ENCODE results near the gene SLFN12. TPM values are rescaled to one million over a fixed set of nuclear protein-coding genes. Genes with fewer than 3 reads are reported as not detected.
A peak's percentile ranks its signal among the peaks of the same experiment; 100 is the strongest.
"Not testable (repeated sequence)": the region's sequence is repeated elsewhere in the genome, so short reads cannot be mapped to it uniquely, and the experiment has no call there.

The SLFN12 gene
- polyA plus RNA-seq, 4 donors: 14.2 to 22.8 (median 19.0) TPM

DNA sequence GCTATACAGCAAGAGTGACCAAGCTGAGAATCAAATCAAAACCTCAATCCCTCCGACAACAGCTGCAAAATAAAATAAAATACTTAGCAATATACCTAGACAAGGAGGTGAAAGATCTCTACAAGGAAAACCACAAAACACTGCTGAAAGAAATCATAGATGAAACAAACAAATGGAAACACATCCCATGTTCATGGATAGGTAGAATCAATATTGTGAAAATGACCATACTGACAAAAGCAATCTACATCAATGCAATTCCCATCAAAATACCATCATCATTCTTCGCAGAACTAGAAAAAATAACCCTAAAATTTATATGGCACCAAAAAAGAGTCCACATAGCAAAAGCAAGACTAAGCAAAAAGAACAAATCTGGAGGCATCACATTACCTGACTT, 17.6 kb downstream of the SLFN12 start:
- DNase-seq (ENCODE audit: low read depth in 4 of 4, low spot score in 3 of 4): not testable (repeated sequence)

DNA sequence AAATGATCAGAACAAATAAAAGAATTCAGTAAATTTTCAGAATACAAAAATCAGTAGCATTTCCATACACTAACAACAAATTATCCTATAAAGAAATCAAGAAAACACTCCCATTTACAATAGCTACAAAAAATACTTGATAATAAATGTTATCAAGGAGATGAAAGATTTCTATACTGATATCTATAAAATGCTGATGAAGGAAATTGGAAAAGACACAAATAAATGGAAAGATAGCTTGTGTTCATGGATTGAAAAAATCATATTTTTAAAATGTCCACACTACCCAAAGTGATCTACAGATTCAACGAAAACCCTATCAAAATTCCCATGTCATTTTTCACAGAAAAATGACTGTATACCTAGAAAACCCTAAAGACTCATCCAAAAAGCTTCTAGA, 18.1 kb downstream of the SLFN12 start:
- DNase-seq (ENCODE audit: low read depth in 4 of 4, low spot score in 3 of 4): no peak

DNA sequence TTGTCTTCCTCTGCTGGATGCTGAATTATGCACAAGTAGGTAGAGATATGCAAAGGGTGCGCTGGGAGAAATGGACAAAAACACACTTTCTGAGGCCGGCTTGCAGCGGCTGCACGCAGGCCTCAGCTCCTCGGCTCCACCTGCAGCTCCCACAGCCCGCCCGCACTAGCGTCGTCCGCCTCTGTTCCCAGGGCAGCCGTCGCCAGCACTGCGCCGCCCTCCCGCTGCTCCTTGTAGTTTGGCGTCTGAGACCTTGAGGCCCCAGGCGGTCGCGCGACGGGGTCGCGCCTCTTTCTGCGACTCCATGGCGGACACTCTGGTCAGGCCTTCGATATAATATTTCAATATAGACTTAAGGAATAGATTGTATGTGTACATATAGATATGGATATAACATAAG, 24.8 kb downstream of the SLFN12 start:
- DNase-seq (ENCODE audit: low read depth in 4 of 4, low spot score in 3 of 4): no peak

DNA sequence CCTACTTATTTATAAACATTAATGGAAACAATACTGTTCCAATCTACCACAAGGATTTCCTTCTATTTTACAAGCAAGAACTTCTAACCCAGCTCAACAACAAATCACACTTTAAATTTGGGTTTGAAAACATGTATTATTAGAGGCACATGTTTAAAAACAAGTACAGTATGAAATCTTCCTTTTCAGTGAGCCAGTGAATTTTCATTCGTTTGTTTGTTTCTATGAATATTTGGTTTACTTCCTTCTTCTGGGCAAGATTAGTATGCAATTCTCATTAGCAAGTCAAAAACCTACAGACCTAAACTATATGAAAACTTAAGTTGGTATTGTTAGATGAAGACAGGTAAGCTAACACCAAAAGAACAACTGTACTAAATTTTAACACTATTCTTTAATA, 25.7 kb downstream of the SLFN12 start:
- no peak for DNase-seq (ENCODE audit: low read depth in 4 of 4, low spot score in 3 of 4)

DNA sequence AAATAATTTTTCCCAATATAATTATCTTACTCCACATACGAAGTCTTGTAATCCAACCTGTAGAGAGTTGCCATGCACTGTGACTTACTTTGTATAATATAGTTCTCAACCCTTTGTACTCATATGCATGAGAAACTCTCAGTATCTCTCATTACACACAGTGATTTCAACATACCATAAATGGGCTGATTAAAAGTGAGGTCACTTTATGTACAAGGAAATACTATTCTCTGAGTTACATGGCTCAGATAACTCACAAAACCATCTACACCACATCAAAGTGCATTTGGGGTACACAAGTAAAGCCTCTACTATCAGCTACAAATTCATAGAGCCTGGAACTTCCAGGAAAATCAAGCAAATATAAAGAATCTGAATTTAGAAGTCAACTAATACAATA, 27.9 kb downstream of the SLFN12 start:
- no peak for DNase-seq (ENCODE audit: low read depth in 4 of 4, low spot score in 3 of 4)

DNA sequence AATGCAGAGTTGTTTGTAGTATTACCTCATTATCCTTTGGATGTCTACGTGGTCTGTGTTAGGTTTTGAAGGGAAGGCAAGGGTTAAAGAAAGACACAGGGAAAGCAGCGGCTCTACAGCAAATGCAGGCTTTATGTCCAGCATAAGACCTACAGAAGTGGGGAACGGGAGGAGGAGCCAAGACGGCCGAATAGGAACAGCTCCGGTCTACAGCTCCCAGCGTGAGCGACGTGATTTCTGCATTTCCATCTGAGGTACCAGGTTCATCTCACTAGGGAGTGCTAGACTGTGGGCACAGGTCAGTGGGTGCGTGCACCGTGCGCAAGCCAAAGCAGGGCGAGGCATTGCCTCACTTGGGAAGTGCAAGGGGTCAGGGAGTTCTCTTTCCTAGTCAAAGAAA, 38.5 kb downstream of the SLFN12 start:
- not testable (repeated sequence) for DNase-seq (ENCODE audit: low read depth in 4 of 4, low spot score in 3 of 4)

DNA sequence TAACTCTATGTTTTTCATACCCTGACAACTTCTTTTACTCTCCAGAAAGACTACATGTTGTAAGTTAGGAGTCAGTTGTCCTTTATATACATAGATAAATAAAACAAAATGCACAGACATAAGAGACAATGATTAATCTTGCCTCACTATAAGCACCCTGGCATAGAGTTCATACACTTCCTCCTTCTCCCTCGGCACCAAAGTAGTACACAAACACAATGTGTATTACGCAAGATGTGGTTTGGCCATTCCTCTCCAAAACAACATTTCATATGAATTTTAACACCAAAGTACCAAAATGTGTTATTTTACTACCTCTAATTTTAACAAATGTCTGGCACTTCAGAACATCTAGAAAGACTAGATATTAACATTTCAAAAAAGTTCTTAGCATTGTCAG, 41.6 kb downstream of the SLFN12 start:
- no peak for DNase-seq (ENCODE audit: low read depth in 4 of 4, low spot score in 3 of 4)

DNA sequence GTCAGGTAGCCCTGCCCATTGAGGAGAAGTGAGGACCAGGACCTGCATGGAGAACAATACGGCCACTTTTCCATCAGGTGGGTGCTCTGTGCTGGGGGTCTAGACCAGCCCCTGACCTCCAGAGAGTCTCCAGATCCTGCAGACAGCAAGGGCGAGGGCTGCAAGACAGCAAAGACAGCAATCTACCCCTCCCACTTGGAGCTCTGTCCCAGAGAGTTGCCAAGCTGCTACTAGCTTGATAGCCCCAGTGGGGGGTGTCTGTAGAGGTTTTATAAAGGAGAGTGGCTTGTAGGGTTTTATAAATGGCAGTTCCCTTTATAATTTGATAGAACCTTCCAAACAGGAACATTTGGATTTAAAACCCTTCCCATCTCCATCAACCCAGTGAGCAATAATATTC, 42.1 kb downstream of the SLFN12 start:
- DNase-seq (ENCODE audit: low read depth in 4 of 4, low spot score in 3 of 4): no peak

DNA sequence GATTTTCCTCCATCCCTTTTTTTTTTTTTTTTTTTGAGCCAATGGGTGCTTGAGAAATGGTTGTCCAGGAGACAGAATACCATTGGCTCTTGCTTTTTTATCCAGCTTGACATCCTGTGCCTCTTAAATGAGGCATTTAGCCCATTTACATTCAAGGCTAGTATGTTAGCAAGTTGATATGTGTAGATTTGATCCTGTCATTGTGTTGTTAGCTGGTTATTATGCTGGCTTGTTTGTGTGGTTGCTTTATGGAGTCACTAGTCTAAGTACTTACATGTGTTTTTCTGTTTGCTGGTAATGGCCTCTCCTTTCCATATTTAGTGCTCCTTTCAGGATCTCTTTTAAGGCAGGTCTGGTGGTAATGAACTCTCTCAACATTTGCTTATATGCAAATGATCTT, 44.8 kb downstream of the SLFN12 start:
- DNase-seq (ENCODE audit: low read depth in 4 of 4, low spot score in 3 of 4): no peak

DNA sequence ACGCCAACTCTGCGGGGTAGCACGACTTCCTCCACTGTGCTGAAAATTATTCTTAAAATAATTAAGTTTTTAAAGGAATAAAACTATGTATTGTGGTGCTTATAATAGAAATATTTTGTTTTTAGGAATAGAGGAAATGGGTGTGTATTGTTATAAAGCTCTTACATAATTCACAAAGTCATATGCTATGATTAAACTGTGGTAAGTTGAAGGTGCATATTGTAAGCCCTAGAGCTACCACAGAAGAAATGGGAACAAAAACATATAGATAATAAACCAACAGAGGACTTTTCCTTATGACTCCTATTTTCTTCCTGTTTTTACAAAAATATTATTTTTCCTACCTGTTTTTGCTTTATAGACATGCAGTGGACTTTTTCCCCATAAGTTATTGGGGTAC, 54.6 kb downstream of the SLFN12 start:
- DNase-seq (ENCODE audit: low read depth in 4 of 4, low spot score in 3 of 4): no peak

DNA sequence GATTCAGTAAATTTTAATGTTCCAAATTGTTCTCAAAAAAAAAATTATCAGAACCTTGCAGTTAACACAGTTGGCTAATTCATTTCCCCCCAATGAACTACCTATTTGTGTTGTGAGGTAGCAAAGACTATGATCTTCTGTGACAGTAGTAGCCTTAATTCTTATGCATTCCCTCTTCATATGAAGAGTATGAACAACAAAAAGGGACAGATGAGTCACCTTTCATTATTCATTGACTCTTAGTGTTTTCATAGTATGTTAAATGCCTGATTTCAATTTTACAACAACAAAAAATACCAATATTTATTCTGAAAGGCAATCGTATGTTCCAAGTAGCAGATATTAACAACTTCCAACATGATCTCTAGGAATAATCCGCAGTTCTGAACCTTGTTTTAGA, 55.2 kb downstream of the SLFN12 start:
- no peak for DNase-seq (ENCODE audit: low read depth in 4 of 4, low spot score in 3 of 4)

DNA sequence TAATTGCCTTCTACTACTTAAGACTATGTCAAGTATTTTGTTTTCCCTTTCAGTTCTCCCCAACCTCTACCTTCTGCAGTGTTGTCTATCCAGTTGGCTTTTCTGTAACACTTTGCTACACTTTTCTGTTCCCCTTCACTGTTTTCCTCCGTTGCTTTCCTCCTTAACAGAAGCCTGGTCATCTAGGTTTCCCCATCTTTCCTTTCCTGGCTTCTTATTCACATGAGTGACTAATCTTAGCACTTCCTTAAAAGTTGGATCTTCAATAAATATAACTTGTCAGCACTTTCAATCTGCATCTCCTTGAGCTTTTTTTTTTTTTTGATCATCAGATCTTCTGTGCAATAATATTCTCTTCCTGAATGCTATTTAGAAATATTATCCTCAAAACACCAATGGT, 56.1 kb downstream of the SLFN12 start:
- no peak for DNase-seq (ENCODE audit: low read depth in 4 of 4, low spot score in 3 of 4)

DNA sequence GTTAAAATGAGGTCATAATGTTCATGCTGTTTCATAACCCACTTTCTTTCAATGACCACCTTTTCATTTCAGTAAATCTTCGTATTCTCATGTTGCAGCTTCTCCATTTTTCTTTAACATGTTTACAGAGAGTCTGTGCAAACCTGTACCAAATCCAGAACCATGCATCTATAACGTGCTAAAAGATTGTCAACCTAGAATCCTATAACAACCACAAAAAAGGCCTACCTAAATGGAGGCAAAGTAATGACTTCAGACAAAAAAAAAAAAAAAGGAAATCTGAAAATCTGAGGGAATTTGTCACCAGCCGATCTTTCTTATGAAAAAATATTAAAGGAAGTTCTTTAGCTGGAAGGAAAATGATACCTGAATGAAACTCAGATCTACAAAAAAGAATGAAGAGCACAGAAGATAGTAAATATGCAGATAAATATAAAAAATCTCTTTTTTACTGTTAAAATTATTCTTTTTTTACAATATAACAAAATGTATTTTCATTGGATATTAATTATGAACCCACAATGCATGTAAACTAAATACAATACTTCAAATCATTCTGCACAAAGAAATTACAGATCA, 57.4 kb downstream of the SLFN12 start:
- peak in 1 of 4 donors; percentile 16 for DNase-seq (ENCODE audit: low read depth in 4 of 4, low spot score in 3 of 4)

DNA sequence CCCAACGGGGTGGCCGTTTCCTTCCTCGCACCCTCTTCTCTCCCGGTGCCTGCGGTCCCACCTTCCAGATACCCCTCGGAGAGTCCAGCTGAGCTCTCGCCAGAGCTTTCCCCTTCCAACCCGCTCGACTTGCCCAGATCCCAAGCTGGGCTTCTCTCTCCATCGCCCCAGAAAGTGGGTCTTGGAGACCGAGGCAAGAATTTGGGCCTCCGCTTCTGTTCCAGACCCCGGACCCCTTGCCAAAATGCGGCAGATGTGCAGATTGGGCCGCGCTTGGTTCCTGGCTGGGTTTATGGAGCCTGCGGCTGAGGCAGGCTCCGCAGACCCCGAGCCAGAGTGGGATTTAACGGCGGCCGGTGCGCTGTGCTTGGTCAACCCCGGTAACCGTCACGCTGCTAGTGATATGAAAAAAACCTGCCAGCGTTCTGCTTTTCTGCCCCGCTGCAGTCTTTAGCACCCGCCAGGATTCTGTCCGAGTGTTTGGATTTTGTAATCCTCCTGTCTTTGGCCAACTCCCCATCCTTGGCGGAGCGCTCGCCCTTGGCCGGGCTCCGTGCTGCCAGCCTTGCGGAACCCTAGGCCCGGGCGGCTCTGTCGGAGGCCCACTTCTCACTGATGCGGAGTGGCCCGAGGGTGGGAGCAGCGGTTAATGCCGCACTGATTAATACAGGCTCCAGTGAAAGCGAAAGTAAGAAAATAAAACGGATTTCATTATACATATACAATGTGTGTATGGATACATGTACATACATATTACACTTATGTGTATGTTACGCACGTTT, 58.1 kb downstream of the SLFN12 start:
- DNase-seq (ENCODE audit: low read depth in 4 of 4, low spot score in 3 of 4): peak in 2 of 4 donors; percentile 20 to 31

DNA sequence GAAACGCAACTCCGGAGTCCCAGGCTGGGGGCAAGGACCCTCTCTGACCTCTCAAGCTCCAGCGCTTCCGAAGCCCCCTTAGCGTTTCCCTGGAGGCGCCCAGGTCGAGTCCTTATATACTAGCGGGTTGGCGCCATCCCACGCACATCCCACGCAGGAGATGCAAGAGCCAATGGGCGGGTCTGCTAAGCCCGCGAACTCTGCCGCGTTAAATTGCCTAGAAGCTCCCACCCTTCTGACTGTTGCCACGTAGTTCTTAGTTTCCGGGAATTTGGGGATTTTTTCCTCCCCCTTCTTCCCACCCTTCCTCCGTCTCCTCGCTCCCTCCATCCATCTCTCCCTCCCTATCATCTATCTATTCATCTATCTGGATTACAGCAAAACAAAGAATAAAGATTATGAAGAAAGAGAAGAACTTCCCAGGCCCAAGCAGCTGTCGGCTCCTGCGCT, 58.7 kb downstream of the SLFN12 start, which contains the start of gene SLFN11:
SLFN11 (minus strand) TSS at position 88 of the 450 bp plus-strand sequence. CDS start 9,814 bp downstream, outside the sequence.
- peak in 2 of 4 donors; percentile 12 to 20 for DNase-seq (ENCODE audit: low read depth in 4 of 4, low spot score in 3 of 4)

DNA sequence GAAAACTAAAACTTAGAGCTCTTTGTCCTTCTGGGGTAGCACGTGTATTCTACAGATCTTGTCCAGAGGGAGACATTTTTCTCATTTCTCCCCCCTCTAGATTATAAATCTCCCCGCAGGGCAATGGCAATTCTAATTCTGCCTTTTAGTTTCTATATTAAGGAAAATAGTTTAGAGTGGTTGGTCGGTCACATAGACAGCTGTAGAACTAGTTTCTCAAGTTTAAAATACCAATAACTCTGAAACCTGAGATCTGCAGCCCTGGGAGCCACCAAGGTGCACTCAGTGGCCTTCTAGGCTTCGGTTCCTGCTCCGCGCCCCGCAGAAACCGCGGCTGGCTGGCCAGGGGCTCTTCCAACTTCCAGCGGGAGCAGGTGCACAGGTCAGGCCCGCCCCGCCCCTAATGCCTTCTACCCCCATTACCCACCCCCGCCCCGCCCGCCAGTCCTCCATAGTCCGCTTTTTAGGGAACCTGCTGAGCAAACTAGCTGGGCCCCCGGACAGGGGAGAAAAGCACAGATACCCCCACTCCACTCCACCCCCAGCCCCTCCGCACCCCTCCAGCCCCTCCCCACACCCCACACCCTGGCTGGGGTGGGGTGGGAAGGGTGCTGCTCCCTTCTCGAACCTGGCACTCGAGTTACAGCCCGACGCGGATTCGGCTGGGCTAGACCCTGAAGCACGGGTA, 59.3 kb downstream of the SLFN12 start:
- peak in 1 of 4 donors; percentile 14 for DNase-seq (ENCODE audit: low read depth in 4 of 4, low spot score in 3 of 4)

DNA sequence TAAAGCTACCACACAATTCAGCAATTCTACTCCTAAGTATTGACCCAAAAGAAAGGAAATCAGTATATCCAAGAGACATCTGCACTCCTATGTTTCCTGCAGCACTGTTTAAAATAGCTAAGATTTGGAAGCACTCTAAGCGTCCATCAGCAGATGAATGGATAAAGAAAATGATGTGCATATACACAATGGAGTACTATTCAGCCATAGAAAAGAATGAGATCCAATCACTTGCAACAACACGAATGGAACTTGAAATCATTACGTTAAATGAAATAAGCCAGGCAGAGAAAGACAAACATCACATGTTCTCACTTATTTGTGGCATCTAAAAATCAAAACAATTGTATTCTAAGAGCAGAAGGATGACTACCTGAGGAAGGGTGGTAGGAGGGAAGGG, 60.4 kb downstream of the SLFN12 start:
- no peak for DNase-seq (ENCODE audit: low read depth in 4 of 4, low spot score in 3 of 4)

DNA sequence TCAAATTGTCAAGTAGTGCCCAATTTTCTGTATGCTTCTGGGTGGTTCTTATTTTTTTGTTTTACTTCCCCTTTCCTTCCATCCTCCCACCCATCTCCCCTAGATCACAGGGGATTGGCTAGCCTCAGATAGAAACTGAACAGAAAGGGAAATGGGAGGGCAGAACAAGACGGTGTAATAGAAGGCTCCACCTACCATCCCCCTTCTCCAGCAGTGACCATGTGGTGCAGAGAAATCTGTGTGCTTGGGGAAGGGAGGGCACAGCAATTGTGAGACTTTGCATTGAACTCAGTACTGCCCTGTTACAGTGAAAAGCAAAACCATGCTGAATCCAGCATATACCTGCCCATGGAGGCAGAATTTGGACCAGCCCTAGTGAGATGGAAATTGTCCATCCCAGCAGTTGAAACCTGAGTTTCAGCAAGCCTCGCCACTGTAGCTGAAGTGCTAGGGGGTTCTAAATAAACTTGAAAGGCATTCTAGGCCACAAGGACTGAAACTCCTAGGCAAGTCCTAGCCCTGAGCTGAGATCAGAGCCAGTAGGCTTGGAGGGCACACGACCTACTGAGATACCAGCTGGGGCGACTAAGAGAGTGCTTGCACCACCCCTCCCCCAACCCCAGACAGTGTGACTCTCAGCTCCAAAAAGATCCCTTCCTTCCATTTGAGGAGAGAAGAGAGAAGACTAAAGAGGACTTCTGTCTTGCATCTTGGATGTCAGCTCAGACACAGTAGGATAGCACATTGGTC, 64.0 kb downstream of the SLFN12 start:
- DNase-seq (ENCODE audit: low read depth in 4 of 4, low spot score in 3 of 4): no peak

DNA sequence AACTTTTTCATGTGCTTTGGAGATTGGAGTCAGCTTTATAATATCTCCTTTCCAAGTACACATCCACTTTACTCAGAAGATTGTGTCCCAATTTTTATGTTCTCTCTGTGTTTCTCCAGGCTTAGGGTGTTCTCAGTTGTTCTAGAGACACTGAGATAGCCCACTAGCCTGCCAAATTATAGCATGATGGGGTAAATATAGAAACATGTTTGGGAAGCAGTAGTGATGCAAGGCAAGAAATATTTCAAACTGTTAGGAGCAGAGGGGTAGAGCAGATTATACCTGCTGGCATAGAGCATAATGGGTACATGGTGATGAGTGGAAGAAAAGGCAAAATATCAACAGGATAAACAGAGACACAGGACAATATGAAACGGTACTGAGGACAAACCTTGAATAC, 71.3 kb downstream of the SLFN12 start:
- DNase-seq (ENCODE audit: low read depth in 4 of 4, low spot score in 3 of 4): no peak
